Tongue (tissue), 2 donors: Measurements from ENCODE around the gene DDI2. TPM values are rescaled to one million over a fixed set of nuclear protein-coding genes. Genes with fewer than 3 reads are reported as not detected.

Experiments used
- DNase-seq: peaks from one replicate; pipeline ENCODE4 v3.0.0-alpha.2; 2015
- total RNA-seq: library from RNA; depleted of rRNA; stranded (reverse); fragments of >200 nt; gene quantifications from one replicate; pipeline ENCODE4 v1.2.3, GENCODE V29; 2014

The DDI2 gene
- total RNA-seq, 1 donor from 2014 or later = 49.4 TPM

DNA sequence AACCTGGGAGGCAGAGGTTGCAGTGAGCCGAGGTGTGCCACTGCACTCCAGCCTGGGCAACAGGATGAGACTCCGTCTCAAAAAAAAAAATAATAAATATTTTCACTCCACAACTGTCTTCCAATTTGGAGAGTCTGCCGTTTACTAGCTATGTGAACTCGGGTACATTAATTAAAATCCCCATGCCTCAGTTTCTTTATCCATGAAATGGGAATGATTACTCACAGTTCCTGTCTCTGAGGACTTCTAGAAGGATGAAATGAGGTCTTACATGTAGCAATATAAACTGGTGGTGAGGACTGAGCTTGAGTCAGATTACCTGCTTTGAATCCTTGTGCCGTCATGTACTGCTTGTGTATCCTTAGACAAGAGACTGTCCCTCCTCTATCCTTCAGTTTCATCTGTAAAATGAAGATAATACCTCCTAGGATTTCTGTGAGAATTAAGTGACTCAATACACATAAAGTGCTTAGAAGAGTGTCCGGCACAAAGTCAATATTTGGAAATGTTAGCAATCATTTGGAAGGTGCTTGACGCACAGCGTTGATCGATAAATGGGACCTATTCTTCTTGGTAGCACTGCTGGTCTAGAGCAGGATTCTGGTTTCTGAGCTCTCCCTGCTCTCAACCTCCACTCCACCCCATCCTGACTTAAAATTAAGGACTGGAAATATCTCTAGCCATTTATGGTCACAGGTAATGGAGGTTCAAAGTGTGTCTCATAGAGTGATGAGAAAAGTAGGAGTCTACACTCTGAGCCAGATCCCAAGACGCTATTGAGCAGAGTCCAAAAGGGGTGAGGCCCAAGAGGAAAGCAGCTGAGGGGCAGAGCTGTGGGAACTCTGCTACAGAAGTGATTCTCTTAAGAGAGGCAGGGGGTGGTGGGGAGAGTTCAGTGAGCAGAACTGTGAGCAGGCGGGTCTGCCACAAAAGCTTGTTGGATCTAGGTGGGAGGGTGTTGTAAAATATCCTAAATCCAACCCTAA, 11.6 kb upstream of the DDI2 start:
- no peak for DNase-seq

DNA sequence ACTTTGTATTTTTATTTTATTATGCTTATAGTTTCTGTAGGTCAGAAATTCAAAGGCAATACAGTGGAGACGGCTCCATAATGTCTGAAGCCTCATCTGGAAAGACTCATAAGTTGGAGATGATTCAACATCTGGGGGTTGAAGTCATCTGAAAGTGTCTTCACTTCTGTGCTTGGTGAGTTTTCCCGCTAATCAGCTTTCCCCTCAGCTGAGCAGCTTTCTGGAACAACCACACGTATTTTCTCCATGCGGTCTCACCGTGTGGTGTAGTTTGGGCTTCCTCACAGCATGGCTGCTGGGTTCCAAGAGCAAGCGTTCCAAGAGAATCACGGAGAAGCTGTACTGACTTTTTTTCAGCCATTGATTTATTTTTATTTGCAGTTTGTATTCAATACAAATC, 7.6 kb upstream of the DDI2 start:
- no peak for DNase-seq

DNA sequence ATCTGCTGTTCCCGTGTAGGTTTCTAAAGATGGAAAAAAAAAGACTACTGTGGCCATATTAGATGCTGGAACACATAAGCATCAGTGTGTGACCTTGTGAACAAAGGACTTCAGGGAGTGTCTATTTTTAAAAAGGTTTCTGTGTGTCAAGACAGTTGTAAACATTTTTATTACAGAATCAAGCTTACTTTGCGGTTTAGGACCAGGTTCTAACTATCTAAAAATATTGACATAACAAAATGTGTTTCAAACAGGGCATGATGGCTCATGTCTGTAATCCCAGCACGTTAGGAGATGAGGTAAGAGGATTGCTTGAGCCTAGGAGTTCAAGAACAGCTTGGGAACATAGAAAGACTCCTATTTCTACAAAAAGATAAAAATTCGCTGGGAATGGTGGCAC, 7.1 kb upstream of the DDI2 start:
- DNase-seq = peak; percentile 25

DNA sequence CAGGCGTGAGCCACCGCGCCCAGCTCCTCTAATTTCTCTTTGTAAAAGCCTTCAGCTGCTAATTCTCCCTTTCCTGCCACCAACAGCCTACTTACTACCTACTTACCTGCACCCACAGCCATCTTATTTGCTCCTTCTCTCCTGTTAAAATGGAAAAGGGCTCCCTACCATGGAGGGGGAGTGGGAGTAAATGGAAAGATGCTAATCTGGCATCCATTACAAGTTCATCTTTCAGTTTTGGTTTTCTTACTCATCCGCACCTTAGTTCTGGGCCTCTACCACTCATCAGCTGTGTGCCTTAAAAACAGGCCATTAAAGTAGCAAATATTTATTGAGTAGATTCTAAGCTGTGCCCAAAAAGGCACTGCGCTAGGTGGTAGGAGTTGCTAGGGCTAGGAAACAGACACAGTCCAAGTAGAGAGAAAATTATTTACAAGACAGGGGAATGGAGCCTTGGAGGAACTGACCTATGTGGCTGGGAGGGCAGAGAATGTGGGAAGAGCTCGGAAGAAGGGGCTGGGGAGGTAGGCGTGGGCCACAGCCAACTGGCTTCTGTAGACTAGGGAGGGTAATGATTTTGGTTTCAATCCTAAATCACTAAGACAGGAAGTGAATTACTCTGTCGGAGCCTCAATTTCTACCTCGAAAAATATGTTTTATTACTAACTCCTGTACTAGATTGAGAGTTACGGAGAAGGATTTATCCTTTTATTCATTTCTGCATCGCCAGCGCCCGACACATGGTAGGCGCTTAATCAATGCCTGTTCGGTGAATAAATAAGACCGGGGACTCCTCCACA, 685 bp upstream of the DDI2 start:
- DNase-seq = no peak

DNA sequence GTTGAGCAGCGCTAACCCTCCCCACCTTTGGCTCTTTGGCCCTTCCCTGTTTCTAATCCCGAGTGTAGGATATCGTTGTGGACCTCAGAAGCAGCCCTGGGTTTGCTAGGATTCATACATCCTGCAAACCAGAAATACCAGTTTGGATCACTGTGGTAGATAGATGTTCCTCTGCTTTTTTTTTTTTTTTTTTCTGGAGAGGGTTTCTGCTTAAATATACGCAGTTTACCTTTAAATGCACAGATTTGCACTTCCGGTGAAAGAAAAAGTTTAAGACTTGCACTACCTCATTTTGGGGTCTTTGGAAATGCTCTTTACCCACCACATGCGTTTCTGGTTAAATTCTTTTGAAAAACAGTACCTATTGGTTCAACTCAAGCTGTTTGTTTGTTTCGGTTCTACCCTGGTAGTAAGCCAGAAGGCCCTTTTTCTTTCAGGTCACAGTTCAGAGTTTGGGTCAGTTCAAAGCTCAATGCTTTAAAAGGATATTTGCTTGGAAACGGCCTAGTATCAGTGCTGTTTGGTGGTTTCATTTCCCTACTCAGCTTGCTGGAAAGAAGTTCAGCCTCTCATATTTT, 908 bp downstream of the DDI2 start:
- DNase-seq = peak; percentile 19

DNA sequence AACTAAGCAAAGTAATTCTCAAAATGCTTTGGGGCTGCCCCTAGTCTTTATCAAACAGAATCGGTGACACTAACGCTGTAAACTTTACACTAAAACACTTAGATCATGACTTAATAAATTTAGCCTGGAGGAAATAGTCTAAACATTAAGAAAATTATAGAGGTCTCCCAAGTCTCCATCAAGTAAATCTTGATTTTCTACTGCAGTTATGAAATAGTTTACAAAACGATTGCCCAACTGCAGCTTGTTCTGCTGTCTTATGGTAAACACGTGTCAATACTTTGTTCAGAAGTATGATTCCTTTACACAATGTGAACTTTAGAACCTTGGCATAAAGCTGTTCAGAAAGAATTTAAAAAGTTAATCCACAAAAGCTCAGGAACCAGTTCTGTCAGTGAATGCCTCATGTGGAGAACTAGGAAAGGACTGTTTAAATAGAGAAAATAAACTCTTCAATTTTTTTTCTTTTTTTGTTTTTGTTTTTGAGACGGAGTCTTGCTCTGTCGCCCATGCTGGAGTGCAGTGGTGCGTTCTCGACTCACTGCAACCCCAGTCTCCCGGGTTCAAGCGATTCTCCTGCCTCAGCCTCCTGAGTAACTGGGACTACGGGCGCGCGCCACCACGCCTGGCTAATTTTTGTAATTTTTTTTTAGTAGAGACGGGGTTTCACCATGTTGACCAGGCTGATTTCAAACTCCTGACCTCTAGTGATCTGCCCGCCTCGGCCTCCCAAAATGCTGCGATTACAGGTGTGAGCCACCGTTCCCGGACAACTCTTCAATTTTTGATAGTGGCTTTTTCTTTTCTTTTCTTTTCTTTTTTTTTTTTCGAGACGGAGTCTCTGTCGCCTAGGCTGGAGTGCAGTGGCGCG, 1.6 kb downstream of the DDI2 start:
- DNase-seq = peak; percentile 57

DNA sequence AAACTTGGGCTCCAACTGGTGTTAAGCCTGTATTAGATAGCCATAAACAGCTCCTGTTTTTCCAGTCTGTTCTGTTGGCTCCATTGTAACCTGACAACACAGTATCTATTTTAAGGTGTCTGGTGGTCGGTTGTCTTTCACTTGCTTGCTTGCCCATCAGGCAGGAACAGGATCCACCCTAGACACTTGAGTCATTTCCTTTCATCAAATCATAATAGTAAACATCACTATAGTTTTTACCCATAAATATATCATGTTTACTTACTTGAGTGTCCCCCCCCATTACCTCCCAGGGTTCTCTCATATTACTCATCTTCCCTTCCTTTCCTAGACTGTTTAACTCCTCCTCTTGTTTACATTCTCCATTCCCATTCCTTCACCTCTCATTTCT, 2.9 kb downstream of the DDI2 start:
- DNase-seq = peak; percentile 41

DNA sequence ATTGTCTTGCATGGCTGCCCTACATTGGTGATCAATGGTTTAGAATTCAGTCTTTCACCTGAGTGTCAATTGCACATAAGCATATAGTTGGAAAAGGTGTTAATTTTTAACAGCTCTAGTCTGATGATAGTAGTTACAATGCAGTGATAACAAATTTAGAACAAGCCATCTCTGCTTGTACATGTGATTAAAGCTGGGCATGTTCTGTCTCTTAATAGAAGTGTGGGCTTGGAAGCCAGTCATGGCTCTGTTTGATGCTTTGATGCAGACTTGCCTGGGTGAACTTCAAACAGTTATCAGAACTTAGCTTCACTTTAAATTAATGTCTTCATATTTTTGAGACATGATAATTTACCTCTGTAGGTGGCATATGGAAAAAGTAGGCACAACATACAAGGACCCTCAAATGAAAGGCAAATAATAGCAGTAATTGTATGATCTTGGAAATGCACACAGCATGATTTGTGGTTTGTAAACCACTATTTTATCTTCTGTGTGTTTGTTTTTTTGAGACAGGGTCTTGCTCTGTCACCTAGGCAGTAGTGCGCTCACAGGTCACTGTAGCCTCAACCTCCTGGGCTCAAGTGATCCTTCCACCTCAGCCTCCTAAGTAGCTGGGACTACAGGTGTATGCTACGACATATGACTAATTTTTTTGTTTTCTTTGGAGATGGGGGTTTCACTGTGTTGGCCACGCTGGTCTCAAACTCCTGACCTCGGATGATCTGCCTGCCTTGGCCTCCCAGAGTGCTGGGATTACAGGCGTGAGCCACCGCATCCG, 3.8 kb downstream of the DDI2 start:
- DNase-seq = no peak

DNA sequence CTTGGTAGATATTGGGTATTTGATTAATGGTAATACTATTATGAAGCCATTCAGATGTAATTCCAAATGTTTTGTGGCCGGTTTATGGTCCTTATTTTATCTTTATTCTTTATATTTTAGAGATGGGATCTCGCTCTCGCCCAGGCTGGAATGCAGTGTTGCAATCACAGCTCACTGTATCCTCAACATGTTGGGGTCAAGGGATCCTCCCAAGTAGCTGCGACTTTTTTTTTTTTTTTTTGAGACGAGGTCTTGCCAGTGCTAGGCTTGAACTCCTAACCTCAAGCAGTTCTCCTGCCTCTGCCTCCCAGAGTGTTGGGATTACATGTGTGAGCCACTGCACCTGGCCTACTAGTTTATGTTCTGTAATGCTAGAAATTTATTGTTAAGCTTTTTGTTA, 4.7 kb downstream of the DDI2 start:
- no peak for DNase-seq

DNA sequence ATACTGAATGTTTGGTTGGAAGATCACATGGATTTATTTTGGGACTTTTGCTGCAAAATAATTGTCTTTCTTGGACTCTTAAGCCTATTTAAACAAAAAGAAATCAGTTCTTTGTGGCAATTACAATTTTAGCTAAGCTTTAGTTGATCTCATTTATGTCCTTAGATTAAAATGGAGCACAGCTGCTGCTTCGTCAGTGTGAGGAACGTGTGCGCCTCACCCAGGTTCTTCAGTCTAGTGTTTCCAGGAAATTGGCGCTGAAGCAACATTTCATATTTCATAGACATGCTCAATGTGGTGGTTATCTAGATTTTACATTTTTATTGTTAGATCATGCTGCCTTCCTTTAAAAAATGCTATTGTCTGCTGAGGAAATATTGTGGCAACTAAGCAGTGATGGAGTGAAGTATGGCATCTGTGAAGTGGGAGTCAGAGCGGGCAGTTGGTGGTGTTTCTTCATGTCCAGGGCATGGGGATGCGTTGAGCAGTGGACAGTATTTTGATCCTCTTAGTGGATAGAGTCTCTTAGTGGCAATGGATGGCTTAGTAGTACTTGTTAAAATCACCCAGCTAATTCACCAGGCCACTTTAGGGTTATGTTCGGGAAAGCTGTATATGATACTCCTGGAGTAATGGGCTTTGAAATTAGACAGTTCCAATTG, 5.6 kb downstream of the DDI2 start:
- peak; percentile 46 for DNase-seq

DNA sequence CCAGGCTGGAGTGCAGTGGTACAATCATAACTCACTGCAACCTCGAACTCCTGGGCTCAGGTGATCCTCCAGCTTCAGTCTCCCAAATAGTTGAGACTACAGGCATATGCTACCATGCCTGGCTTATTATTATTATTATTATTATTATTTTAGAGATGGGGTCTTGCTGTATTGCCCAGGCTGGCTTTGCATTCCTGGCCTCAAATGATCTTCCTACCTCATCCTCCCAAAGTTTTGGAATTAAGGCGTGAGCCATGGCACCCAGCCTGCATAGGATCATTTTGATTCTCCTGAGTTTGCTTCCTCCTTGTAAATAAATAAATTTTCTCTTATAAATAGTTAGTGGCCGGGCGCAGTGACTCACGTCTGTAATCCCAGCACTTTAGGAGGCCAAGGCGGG, 6.2 kb downstream of the DDI2 start:
- no peak for DNase-seq

DNA sequence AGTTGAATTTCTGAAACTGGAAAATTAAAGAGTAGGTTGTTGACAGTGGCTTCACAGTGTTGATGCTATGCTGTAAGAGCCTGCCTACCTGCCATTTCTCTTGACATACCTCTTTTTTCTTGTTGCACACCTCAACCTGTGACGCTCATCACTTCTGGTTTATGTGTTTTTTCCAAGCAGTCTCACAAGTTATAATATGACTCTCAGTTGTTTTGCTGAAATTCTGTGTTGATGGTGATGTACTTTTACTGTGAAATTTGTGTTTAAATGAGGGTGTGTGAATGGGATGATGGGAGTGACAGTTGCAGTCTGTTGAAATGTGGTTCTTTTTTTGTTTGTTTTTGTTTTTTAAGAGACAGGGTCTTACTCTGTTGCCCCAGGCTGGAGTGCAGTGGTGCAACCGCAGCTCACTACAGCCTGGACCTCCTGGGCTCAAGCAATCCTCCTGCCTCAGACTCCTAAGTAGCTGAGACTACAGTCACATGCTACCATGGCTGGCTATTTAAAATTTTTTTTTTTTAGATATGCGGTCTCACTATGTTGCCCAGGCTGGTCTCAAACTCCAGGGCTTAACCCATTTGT, 7.0 kb downstream of the DDI2 start:
- no peak for DNase-seq

DNA sequence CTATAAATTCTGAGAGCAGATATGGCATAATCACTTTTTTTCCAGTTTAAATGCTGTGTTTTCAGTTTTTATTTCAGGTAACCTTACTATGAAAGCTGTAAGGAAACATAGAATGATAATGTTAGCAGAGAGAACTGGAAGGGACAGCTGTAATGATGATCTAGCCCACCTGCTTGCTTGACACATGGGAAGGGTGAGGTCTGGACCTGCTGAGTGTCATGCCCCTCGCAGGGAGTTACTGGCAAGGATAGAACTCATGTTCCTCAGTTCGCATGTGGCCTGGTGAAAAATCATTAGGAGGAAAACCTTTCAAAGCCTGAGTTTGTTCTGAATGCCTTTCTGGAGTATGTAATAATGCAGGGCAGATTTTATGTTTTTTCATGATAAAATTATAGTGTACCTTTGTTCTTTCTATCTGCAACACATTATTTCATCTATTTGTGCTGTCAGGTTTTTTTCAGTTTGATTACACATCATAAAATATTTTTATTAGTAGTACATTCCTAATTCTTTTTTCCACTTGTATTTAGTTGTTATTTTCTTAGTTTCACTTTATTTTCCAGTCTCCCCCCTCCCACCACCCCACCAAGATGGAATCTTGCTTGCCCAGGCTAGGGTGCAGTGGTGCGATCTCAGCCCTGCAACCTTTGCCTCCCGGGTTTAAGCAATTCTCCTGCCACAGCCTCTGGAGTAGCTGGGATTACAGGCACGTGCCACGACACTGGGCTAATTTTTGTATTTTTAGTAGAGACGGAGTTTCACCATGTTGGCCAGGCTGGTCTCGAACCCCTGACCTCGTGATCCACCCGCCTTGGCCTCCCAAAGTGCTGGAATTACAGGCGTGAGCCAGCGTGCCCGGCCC, 8.0 kb downstream of the DDI2 start:
- DNase-seq = peak; percentile 19

DNA sequence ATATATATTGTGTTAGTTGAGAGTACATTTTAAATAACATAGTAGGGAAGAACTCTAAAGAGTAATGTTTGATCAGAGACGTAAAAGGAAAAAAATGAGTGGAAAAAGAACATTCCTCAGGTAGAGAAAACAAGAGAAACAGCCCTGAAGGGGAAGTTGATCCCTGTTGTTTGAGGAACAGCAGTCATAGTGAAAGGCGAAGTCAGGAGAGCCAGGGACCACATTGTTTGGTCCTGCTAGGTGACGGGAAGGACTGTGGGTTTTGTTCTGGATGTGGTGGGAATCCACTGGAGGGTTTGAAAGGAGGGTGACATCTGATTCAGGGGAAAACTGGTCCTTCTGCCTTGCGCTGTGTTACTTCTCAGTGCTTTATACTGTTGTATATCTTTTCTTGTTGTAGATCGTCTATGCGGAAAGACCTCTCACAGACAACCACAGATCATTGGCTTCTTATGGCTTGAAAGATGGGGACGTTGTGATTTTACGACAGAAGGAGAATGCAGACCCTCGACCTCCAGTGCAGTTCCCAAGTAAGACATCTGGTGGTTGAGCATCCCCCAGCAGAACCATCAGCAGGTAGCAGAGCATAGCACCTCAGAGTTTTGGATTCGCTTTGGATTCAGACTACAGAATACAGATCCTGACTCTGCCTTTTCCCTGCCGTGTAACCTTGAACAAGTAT, 9.2 kb downstream of the DDI2 start:
- no peak for DNase-seq

DNA sequence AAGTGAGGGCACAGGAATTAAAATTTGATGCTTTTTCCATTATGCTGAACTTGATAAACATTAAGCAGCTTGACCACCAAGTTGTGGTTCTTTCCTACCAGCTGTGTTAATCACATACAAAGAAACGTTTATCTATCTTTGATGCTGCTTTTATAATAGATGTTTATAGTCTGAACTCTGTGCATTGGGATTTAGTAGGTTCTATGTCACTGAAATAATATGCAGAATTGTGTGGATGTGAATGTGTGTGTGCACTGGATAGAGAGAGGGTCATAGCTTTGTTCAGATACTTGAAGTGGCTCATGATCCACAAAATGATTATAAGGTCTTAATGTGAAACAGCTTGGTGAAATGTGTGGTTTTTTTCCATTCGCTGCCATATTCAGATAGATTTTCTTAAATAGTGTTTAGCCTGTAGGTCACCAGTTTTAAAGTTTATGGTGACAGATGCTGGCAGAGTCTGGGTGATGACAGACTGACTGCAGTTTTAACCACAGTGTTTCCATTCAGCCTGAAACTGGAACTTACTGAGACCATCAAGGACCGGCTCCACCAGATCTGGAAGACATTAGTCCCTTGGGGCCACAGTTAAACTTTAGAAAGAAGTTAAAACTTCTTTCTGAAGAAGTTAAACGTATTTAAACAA, 10.2 kb downstream of the DDI2 start:
- DNase-seq = peak; percentile 24

DNA sequence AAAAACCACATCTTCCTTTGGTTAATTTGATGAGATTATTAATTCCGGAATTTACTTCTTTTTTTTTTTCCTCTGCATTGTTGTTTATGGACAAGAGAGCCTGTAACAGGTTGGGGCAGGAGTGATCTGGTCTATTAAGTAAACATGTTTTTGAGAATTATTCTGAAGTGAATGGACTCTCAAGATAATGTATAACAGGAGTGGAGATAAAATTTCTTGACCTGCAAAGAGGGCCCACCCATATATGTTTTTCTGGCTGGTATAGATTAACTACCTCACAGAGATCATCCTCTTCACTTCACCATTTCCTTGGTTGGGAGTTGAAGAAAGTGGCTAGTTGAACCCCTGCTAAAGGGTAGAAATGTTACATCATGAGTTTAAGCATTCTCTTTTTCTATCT, 10.7 kb downstream of the DDI2 start:
- DNase-seq = no peak

DNA sequence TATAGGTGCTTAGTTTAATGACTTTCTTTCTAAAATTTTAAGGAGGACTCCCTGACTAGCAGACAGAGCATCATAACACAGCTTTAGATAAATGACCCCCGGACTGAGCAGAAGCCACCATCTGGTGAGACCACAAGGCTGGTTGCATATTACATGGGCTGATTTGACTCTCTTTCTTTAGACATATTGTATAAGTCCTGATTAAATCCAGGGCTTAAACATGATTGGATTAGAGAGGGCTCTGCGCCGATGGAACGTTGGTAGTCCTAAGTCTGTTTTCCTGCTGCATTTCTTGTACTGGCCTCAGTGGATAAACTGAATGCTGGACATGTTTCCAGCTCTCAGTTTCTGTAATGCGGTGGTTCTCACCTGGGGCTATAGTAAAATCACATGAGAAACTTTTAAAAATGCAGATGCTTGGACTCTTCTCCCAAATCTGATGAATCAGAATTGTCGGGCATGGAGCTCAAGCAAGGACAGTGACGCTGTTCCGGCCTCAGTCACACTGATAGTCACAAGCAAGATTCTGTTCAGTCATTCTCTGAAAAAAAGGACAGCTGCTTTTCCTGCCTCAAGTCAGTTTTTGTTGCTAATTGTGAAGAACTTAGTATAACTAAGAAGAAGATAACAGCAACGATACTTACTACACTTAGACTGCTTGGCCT, 16.6 kb downstream of the DDI2 start:
- DNase-seq = no peak
